ENCODE measurements around the gene PTPRG.

GRCh38 chr3:61814674-61815073, 253.3 kb downstream of the PTPRG start:
- TF ChIP-seq CTCF (CRISPR knock-in tag; IDR thresholded peaks at IDR 0.05) (no peak), HBP1 (CRISPR knock-in tag; IDR thresholded peaks at IDR 0.05; ENCODE audit: low read depth) (no peak), MIXL1 (CRISPR knock-in tag; IDR thresholded peaks at IDR 0.05) (no peak), EP300 (IDR thresholded peaks at IDR 0.05; ENCODE audit: low read depth in 2 of 2, low read length in 2 of 2) (no peak), EP300 (CRISPR knock-in tag; IDR thresholded peaks at IDR 0.05; ENCODE audit: borderline replicate concordance) (no peak), ZNF3 (CRISPR knock-in tag; IDR thresholded peaks at IDR 0.05) (no peak)

Data from HepG2 (cell line).